ENCODE results near the gene GJD4. TPM values are rescaled to one million over a fixed set of nuclear protein-coding genes. Genes with fewer than 3 reads are reported as not detected.
A peak's percentile ranks its signal among the peaks of the same experiment; 100 is the strongest.

Gene GJD4, protein sequence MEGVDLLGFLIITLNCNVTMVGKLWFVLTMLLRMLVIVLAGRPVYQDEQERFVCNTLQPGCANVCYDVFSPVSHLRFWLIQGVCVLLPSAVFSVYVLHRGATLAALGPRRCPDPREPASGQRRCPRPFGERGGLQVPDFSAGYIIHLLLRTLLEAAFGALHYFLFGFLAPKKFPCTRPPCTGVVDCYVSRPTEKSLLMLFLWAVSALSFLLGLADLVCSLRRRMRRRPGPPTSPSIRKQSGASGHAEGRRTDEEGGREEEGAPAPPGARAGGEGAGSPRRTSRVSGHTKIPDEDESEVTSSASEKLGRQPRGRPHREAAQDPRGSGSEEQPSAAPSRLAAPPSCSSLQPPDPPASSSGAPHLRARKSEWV
- total RNA-seq: not detected
- long read RNA-seq: 0 reads

DNA sequence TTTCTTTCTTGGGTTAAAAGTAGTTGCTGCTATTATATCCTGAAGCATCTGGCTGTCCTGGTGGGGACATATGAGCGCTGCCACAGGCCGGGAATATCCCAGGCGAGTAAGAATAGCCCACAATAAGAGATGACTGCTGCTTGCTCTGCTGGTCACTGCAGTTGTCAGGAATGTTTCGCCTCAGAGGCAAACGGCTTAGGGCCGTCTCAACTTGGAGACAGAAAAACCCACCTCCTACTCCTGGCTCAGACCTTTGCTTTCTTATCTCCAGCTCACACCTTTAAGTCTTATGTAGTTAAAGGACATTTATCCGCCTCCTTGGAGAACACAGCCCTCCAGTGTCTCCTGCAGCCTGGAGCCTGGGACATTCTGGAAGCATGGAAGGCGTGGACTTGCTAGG lies at the start of gene GJD4:
TSS of gene GJD4 (plus strand) at position 151 of the 400 bp plus-strand sequence. CDS start at position 378, 227 bp downstream.
- DNase-seq: no peak
- intact Hi-C loops (cut with DNase I): loop anchor here in 1 of 2 donors (10.0 kb wide), 1 partner anchor 370 kb away; no protein-coding TSS in a partner anchor
- ATAC-seq: no peak

DNA sequence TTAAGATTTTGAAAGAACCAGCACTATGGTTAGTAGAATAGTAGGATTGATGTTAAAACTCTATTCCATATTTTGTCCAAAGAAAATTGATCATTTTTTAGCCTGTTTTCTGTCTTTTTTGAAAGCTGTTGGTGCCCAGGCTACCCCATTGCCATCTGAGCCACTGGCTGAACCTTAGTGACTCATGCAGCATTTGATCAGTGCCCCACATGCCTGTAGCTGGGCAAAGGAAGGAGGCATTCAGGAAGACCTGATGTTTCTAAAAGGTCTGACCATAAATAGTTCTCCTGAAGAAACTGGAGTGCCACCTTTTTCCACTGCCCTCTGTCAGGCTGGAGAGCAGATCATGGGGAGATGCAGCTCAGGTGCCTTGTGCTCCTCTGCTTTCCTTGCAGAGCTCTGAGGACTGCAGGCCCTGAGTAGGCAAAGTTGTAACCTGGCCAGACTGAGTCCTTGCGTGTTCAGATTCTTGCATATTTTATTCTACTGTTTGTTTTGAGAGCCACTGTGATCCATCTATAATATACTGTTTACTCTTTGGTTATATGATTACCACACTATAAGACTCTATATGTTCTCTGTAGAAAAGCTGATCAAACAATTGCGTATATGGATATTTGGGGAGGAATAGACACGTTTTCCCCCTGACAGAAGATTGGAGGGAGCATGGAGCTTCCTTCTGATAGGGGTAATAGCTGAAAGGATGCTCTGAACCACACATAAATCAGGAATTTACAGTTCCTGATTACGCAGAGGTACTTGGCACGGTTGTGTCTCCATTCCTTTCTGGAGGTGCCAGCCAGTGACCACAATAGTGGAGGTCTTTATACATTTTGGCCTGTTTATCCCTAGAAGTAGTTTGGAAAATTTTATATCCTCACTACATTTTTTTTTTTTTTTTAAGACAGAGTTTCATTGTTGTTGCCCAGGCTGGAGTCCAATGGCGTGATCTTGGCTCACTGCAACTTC lies 48.9 kb upstream of the GJD4 start:
- no peak for DNase-seq
- intact Hi-C loops (cut with DNase I): no loop called here
- ATAC-seq: no peak

DNA sequence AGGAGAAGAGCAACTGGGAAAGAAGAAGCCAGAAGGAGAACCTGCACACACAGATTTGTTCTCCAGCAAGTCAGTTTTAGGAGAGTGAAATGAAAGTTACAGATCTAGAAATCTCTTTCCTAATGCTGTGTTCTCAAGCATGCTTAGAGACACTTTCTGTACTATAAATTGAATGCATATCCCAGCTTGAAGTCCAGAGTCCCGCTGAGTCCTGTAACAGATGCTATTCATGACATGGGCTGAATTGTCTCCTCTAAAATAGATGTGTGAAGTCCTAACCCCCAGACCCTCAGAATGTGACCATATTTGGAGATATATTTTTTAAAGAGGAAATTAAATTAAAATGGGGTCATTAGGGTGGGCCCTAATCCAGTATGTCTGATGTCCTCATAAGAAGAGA lies 46.9 kb upstream of the GJD4 start:
- ATAC-seq: no peak
- intact Hi-C loops (cut with DNase I): no loop called here
- DNase-seq: no peak

DNA sequence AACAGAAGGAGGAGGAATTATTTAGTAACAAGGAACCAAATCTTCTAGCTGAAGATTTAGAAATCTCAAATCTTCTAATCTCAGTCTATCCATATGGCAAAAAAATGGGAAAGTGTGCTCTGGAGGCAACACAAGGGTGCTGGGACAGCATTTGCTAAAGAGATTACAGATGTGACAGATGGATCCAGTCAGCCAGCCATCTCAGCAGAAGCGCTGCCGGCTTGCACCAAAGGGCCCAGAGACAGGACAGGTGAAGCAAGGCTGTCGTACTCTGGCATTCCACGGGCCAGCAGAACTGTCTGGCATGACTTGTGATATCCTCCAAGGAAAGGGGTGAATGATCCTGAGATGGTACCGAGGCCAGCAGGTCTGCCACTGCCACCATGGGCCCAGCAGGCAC lies 45.7 kb upstream of the GJD4 start:
- ATAC-seq (no peak), DNase-seq (no peak)
- intact Hi-C loops (cut with DNase I): no loop called here

DNA sequence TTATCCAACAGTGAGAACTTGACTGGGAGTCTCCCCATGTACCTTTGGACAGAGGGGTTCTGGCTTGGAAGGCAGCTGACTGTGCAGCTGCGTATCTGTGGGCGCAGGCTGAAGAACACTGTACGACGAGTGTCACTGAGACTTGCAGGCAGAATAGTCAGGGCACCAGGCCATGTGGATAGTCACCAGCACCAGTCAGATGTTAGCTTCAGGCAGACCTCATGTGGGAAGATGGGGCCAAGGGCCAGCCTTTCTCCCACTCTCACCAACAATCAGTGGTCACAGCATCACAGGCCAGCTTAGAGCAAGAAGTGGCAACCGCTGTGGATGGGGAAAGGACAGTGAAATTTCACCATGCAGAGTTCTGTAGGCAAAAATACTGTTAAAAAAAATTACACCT lies 43.4 kb upstream of the GJD4 start:
- intact Hi-C loops (cut with DNase I): loop anchor here (10.0 kb wide), 1 partner anchor 227 kb away; the partner anchor contains the start of gene CCNY (in 2 of the 2)
- ATAC-seq: peak; percentile 44 to 69

DNA sequence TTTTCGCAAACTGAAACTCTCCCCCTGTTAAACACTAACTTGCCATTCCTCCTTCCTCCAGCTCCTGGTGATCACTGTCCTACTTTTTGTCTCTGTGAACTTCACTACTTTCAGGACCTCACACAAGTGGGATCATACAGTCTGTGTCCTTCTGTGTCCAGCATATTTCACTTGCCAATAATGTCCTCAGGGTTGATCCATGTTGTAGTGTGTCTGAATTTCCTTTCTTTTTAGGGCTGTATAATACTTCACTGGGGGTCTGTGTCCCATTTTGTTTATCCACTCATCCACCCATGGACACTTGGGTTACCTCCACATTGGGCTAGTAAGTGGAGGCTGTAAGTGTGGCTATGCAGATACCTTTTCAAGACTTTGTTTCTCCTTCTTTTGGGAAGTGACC lies 42.7 kb upstream of the GJD4 start:
- intact Hi-C loops (cut with DNase I): loop anchor here (10.0 kb wide), 1 partner anchor 228 kb away; the partner anchor contains the start of gene CCNY (in 2 of the 2)
- DNase-seq: no peak
- ATAC-seq: no peak

More for the DNA sequence above, 43.4 kb upstream of the GJD4 start:
- DNase-seq: peak; percentile 37

DNA sequence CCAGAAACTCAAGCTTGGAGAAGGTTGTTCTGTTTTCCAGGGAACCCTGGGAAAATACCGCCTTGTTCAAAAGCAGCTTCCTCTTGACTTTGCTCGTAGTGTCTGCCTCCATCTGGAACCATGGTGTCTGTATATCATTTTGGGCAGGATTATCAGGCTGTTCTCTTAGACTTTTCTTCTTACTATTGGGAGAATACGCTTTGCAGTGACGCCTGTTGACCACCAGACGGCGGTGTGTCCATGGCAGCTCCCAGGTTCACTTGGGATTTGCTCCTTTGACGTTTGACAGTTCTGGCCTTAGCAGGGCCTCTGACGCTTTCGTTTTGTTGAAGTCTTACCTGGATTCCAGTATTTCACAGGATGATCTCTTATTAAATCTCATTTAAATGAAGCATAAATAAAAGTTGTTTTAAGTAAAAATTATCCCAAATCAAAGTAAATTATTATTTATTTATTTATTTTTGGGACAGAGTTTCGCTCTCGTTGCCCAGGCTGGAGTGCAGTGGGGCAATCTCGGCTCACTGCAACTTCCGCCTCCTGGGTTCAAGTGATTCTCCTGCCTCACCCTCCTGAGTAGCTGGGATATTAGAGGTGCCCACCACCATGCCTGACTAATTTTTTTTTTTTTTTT lies 41.8 kb upstream of the GJD4 start:
- DNase-seq: peak; percentile 56

DNA sequence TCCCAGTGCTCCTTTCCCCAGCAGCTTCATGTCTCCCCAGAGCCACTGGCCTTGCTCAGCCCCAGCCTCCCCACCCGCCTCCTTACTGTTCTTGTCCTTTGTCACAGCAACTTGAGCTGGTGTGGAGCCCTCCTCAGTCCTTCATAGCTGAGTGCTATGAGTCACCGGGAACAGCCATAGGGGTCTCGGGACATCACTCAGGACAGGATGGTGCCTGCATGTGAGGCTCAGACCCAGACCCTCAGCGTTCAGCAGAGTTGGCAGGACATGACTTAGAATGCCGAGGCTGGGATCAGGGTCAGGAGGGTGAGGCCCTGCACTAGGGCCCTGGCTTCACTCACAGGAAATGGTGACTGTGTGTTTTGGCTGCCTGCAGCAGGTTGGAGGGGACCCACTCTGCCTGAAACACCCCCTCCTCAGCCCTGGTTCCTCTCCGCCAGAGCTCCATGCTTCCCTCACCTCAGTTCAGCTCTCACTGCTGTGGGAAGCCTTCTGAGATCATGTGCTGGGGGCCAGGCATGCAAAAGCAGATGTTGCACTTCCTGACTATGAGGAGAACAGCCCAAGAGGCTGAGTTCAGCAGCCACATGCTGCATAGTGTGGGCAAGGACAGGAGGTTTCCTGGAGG lies 40.7 kb upstream of the GJD4 start:
- ATAC-seq (peak; percentile 45 to 48), DNase-seq (no peak)
- intact Hi-C loops (cut with DNase I): loop anchor here (10.0 kb wide), 1 partner anchor 230 kb away; the partner anchor contains the start of gene CCNY (in 2 of the 2)

More for the DNA sequence above, 41.8 kb upstream of the GJD4 start:
- ATAC-seq: peak; percentile 36 to 39
- intact Hi-C loops (cut with DNase I): loop anchor here (10.0 kb wide), 1 partner anchor 229 kb away; the partner anchor contains the start of gene CCNY (in 2 of the 2)

DNA sequence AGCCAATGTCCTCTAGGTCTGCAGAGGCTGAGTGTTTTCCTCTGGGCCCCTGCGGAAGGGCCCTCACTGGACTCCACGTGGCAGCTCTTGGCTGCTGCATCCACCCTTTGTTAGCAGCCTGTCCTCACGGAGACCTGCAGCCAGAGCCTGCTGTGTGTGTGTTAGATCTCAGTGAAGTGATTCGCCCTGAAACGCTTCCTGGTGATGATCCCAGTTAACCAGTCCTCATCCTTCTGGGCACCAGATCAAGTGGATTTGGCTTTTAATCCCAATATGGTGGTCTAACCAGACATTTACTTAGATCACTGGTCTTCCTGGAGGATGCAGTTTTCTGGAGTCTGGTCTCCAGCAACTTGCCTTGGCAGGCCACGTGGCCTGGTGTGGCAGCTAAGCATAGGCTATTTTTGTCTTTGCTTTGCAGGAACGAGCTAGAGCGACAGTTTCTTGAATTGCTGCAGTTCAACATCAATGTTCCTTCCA lies 39.5 kb upstream of the GJD4 start:
- intact Hi-C loops (cut with DNase I): loop anchor here (10.0 kb wide), 1 partner anchor 231 kb away; the partner anchor contains the start of gene CCNY (in 2 of the 2)
- ATAC-seq (peak; percentile 31 to 44), DNase-seq (peak; percentile 37)

DNA sequence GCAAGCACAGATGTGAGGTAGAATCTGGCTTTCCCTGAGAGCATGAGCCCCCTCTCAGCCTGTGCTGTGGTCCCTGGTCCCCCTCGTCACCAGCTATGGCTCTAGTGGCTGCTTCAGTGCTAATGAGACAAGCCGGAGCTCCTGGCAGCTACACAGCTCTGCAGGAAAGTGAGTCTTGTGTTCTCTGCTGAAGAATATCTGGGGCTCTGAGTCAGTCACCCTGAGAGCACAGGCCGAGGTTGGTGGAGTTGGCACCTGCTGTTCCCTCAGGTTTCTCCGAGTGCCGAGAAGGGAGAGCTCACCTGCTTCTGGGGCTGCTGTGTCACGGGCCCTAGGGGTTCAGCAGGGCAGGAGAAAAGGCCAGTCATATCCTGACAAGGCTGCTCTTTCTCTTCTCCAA lies 37.2 kb upstream of the GJD4 start:
- DNase-seq (no peak), ATAC-seq (no peak)
- intact Hi-C loops (cut with DNase I): loop anchor here (10.0 kb wide), 1 partner anchor 233 kb away; the partner anchor contains the start of gene CCNY (in 2 of the 2)

DNA sequence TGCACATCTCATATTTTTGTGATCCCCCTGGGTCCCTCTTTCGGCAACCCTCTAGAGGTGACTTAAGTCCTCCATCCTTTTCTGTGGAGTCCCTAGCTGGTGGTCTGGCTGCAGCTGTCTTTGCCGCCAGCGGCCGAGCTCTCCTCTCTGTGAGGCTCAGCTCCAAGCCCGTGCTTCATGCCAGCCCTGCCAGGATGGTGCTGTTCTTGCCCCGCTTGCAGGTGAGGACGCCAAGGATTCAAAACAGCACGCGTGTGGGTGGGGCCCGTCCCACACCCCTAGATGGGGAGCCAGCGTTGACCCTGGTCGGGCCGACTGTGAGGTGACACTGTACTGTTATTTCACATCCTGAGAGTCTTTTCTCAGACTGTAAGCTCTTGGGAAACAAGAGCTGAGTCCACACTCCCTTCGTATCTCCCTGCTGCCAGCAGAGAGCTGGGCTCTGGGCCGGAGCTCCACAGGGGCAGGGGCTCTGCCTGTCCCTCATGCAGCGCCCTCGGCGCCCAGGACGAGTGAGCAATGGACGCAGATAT lies 36.6 kb upstream of the GJD4 start:
- ATAC-seq: no peak
- intact Hi-C loops (cut with DNase I): loop anchor here (10.0 kb wide), 1 partner anchor 234 kb away; the partner anchor contains the start of gene CCNY (in 2 of the 2)
- DNase-seq: no peak

DNA sequence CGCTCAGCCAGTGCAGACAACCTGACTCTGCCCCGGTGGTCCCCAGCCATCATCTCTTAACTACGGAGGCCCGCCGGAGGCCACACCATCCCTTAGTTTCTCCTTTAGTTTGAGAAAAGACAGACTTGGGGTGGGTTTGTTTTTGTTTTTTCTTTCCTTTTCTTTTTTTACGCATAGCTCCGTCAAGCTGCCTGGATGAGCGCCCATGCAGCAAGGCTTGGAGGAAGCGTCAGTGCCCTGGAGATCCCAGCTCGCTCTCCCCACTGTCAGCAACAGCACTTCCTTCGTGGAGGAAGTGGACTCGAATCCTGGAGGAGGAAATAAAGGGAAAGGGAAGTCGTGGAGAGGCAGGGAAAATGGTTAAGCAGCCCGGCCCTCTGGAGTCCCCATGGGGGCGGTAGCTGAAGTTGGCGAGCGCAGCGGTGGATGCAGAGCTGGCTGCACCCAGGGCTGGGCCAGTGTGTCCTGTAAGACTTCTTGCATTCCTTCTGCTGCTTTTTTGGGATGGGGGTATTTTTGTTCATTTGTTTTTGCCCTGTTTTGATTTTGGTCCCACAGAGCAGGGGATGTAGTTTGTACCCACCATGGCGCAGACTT lies 35.9 kb upstream of the GJD4 start:
- DNase-seq: no peak
- intact Hi-C loops (cut with DNase I): loop anchor here (10.0 kb wide), 1 partner anchor 234 kb away; the partner anchor contains the start of gene CCNY (in 2 of the 2)
- ATAC-seq: no peak

DNA sequence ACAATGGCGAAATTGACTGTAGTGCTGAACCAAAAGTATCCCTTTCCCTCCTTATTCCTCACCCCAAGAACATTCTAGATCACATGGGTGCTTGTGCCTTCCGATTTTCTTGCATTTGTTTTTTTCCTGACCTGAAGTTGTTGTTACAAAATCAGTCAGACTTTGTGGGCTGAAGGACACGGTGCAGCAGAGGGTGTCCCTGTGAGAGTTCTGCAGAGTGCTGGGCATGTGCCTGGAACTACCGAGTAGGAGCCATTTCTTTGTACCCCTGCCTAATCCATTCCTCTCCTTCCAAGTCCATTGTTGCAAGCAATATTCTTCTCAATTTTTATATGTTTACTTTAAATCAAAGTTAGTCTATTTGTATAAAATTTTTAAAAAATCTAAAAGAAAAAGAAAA lies 35.3 kb upstream of the GJD4 start:
- ATAC-seq (no peak), DNase-seq (no peak)
- intact Hi-C loops (cut with DNase I): loop anchor here (10.0 kb wide), 1 partner anchor 235 kb away; the partner anchor contains the start of gene CCNY (in 2 of the 2)

DNA sequence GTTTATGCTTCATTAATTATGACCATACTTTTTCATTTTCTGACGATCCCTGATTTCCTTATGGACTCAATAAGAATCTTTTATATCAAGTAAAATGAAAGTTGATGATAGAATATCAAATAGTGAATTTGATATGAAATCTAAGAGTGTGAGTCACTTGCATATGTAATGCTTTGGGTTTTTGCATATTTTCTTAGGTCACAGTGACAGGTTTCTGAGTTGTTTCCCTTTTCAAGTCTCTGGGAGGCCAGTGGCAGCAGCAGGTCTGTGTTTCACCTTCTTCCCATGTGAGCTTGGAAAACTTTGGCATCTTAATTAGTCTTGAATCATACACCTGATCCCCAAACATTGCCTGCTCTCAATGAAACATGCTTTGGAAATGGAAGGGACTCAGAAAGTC lies 34.7 kb upstream of the GJD4 start:
- DNase-seq: no peak

DNA sequence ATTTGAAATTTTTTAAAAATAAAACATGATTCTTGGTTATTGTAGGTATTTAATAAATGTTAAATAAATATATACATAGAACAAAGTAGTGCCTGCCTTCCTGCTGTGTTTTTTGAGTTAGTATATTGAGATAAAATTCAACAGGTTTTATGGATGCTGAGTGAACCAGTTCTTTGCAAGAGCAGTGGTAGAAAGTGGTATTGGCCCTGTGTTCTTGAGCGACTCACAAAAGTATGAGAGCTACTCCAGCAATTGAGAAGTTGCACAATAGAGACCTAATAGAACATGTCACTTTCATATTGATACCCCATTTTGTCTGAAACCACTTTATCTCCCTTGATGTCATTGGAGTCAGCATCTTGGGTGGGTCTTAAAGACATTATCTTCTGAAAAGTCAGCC lies 32.6 kb upstream of the GJD4 start:
- intact Hi-C loops (cut with DNase I): no loop called here
- no peak for ATAC-seq
- DNase-seq: no peak

More for the DNA sequence above, 34.7 kb upstream of the GJD4 start:
- intact Hi-C loops (cut with DNase I): no loop called here
- ATAC-seq: no peak

DNA sequence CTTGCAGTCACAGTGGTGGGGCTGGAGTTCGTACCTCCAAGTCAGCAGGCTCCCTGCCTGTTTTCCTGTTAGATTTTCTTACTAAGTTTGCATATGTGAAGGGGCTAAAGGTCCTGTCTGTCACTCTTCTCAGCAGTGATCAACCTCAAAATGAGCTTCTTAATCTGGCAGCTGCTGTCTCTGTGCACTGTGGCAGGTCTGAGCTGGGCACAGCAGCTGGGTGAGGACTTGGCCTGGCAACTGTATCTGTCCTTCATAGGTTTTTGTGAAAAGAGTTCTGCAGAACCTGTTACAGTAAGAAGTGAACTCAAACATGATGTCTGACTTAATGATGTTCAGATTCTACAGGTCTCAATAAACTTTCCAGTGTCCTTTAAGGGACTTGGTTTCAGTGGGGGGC lies 31.3 kb upstream of the GJD4 start:
- ATAC-seq (no peak), DNase-seq (no peak)
- intact Hi-C loops (cut with DNase I): no loop called here

DNA sequence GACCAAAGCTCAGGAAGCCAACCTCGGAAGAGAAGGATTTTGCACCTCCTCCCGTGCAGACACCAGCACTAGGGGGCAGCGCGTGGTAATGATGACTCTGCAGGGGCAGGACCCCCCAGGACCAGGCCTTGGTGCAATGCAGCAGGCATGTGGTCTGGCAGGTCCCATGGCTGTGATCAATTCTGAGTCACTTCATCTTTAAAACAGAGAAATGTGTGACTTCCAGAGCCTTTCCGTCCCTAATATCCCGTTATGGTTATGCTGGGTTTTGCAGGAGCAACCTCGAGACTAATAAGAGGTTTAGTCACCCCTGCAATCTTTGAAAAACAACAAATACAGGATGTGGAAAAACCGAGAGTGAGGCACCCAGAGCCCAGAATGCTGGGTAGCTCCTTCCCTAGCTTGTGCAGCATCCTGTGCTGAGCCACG lies 30.2 kb upstream of the GJD4 start:
- intact Hi-C loops (cut with DNase I): no loop called here
- no peak for ATAC-seq
- no peak for DNase-seq

All from left cardiac atrium (tissue), 4 donors.